Measurements from ENCODE around the gene ITGB6. TPM values are rescaled to one million over a fixed set of nuclear protein-coding genes. Genes with fewer than 3 reads are reported as not detected.

ITGB6 gene
- total RNA-seq, 6 donors from 2014 or later, result 52.6 to 124 (median 68.8) TPM

- ATAC-seq (ENCODE audit: low FRiP score in 2 of 2), result peak in 1 of 2 donors; percentile 34
- 62 to 74% methylated on average over 3 of the region's 3 CpGs for WGBS, 2 donors
- TF ChIP-seq EP300 (IDR thresholded peaks at IDR 0.05) (peak in 1 of 4 donors; percentile 25), CTCF (IDR thresholded peaks at IDR 0.05) (no peak), POLR2AphosphoS5 (IDR thresholded peaks at IDR 0.05) (no peak), POLR2A (IDR thresholded peaks at IDR 0.05) (no peak)
These were observed 32.9 kb upstream of the ITGB6 start for GRCh38 chr2:160232905-160233475.

DNA sequence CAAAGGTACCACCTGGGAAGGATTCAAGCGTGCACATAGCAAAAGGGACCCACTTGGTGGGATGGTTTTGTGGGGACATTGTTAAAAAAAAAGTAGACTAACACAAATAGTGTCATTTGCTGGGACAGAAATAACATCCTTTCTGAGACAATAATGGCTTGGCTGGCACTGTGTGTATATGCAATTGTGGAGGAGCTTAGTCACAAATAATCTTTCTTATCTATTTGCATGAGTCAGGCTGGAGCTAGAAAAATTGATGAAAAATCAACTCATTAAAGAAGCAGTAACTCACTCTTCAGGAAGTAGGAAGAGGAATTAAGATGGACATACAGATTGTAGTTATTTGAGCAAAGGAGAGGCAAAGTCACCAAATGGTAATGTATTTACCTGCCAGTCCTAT, 29.5 kb upstream of the ITGB6 start:
- no peak for ATAC-seq (ENCODE audit: low FRiP score in 2 of 2)

More at GRCh38 chr2:160232905-160233475, 32.9 kb upstream of the ITGB6 start:
- no peaks in the 10 kb centered on the region for H3K9me3 ChIP-seq
- no peak for DNase-seq
- H3K27me3 ChIP-seq, result no peaks in the 10 kb centered on the region
- H3K4me3 ChIP-seq, result no peak overlapping the region
- H3K27ac ChIP-seq, result peak overlapping the region; percentile 17 to 70 (median 63)
- peaks cover 0 to 9% (median 4%) of the 10 kb centered on the region in 4 donors for H3K4me1 ChIP-seq
- H3K36me3 ChIP-seq, result no peaks in the 10 kb centered on the region

GRCh38 chr2:160228141-160228917, 28.3 kb upstream of the ITGB6 start:
- Histone ChIP-seq H3K27me3 (no peaks in the 10 kb centered on the region), H3K4me3 (no peak overlapping the region), H3K9me3 (no peaks in the 10 kb centered on the region), H3K4me1 (peaks cover 0 to 26% (median 15%) of the 10 kb centered on the region in 4 donors), H3K36me3 (no peaks in the 10 kb centered on the region), H3K27ac (peak overlapping the region; percentile 69 to 77 (median 72))
- no peak for DNase-seq
- ATAC-seq (ENCODE audit: low FRiP score in 2 of 2), result peak; percentile 52 to 60
- TF ChIP-seq CTCF (IDR thresholded peaks at IDR 0.05), result no peak
- TF ChIP-seq EP300 (IDR thresholded peaks at IDR 0.05), result peak in 3 of 4 donors; percentile 8 to 89 (median 70)
- WGBS, 2 donors, result 69 to 71% methylated on average over 5 of the region's 5 CpGs

More for the DNA sequence above, 29.5 kb upstream of the ITGB6 start:
- DNase-seq, result no peak
- 88 to 91% methylated on average over 1 of the region's 1 CpG for WGBS, 2 donors
- H3K36me3 ChIP-seq, result no peaks in the 10 kb centered on the region
- H3K4me3 ChIP-seq, result no peak overlapping the region
- TF ChIP-seq EP300 (IDR thresholded peaks at IDR 0.05) (no peak), POLR2AphosphoS5 (IDR thresholded peaks at IDR 0.05) (no peak), CTCF (IDR thresholded peaks at IDR 0.05) (no peak), POLR2A (IDR thresholded peaks at IDR 0.05) (no peak)
- no peaks in the 10 kb centered on the region for H3K27me3 ChIP-seq
- H3K9me3 ChIP-seq, result no peaks in the 10 kb centered on the region
- H3K4me1 ChIP-seq, result peaks cover 0 to 20% (median 11%) of the 10 kb centered on the region in 4 donors
- H3K27ac ChIP-seq, result peak overlapping the region; percentile 13 to 75 (median 50)

DNA sequence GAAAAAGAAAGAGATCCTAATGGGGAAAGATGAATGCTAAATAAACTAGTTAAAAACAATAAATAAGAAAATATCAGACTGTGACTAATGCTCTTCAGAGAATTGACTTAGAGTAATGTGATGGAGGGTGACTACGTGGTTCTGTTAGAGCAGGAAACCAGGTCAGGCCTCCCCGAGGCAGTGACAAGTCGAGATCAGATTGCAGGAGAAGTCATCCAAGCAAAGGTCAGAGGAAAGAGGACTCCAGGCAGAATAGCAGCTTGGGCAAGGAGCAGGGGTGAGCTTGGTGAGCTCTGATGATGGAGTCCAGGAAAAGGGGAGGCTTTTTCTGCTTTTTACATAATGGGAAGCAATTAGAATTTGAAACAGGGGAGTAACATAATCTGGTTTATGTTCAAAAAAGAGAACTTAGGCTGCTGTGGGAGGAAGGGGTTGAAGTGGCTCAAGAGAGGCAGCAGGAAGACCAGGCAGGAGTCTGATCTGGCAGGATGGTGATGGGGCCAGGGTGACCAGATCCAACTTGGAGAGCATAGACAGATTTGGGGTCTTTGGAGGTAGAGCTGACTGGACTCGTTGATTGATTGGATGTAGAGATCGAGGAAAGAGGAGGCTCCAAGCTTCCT, 27.3 kb upstream of the ITGB6 start:
- Histone ChIP-seq H3K36me3 (no peaks in the 10 kb centered on the region), H3K27ac (peak overlapping the region; percentile 69 to 77 (median 72)), H3K27me3 (no peaks in the 10 kb centered on the region), H3K4me1 (peaks cover 2 to 29% (median 16%) of the 10 kb centered on the region in 4 donors), H3K9me3 (no peaks in the 10 kb centered on the region), H3K4me3 (no peak overlapping the region)
- TF ChIP-seq CTCF (IDR thresholded peaks at IDR 0.05), result no peak
- TF ChIP-seq EP300 (IDR thresholded peaks at IDR 0.05), result no peak
- no peak for TF ChIP-seq POLR2A (IDR thresholded peaks at IDR 0.05)
- TF ChIP-seq POLR2AphosphoS5 (IDR thresholded peaks at IDR 0.05), result no peak
- DNase-seq (no peak), ATAC-seq (ENCODE audit: low FRiP score in 2 of 2) (no peak)
- 50 to 56% methylated on average over 5 of the region's 5 CpGs for WGBS, 2 donors
